HepG2 (cell line): ENCODE results near the gene GAS2L2. TPM values are rescaled to one million over a fixed set of nuclear protein-coding genes. Genes with fewer than 3 reads are reported as not detected.

Experiments
- ATAC-seq: fragments of 200-7000 bp; cut with Tn5 transposase; 3 replicates; pipeline ENCODE4 v1.9.1; 2020; ENCODE audit warnings: mild to moderate bottlenecking, moderate library complexity
- BruUV-seq: library from RNA; stranded (reverse); fragments of 400-500 nt; replicated peaks from 2 replicates; lab custom pipeline; 2021; lab: Mats Ljungman, UMichigan
- CTCF ChIA-PET: fragments of 300-600 bp; formaldehyde crosslinking; extraction: SDS; loops from one replicate; lab custom pipeline; 2021; ENCODE audit warnings: low total read pairs, inconsistent platforms, low intra/inter-chr PET ratio; lab: Yijun Ruan, JAX
- POLR2A ChIA-PET: fragments of 350-600 bp; sonication (Branson Sonifier 250); formaldehyde crosslinking; loops from one replicate; lab custom pipeline; 2020; ENCODE audit warnings: antibody characterized with exemption, inconsistent platforms; lab: Yijun Ruan, JAX
- DNase-seq: peaks from one replicate; pipeline ENCODE4 v3.0.0-alpha.2; 2015; ENCODE audit warnings: low spot score
- FAIRE-seq: peaks from 3 replicates; lab custom pipeline; 2011; peaks lifted over from hg19 to GRCh38; lab: Jason Lieb, UNC
- H2AFZ ChIP-seq: one replicate; pipeline ENCODE4 v1.6.1; 2011; ENCODE audit warnings: low read length, inconsistent platforms
- H3K27ac ChIP-seq: fragments of 300-600 bp; 3 replicates; pipeline ENCODE4 v1.8.0; 2011; ENCODE audit warnings: mixed run types, mild to moderate bottlenecking, mixed read lengths, low read length, inconsistent platforms; ENCODE audit not compliant: insufficient read depth; ENCODE audit errors: extremely low read length
- H3K27me3 ChIP-seq, 2 experiments: fragments of 200-600 bp in 1 of 2; 2 replicates in 1 of 2; 3 replicates in 1 of 2; pipeline versions ENCODE4 v1.6.0 to v1.8.0; 2011; ENCODE audit warnings: low read length in 2 of 2, mild to moderate bottlenecking in 2 of 2, moderate library complexity in 2 of 2, inconsistent platforms in 1 of 2; ENCODE audit not compliant: insufficient read depth in 2 of 2, control insufficient read depth in 1 of 2
- H3K36me3 ChIP-seq, 2 experiments: fragments of 200-600 bp in 1 of 2; replicated peaks in 1 of 2; 2 replicates in 1 of 2; 3 replicates in 1 of 2; pipeline versions ENCODE4 v1.5.1 to v1.8.0; 2011; ENCODE audit warnings: low read length in 2 of 2, inconsistent platforms in 1 of 2; ENCODE audit not compliant: insufficient read depth in 2 of 2, control insufficient read depth in 1 of 2
- H3K4me1 ChIP-seq: 2 replicates; pipeline ENCODE4 v1.5.1; 2012; ENCODE audit warnings: low read length, inconsistent platforms; ENCODE audit not compliant: insufficient read depth
- H3K4me2 ChIP-seq: 2 replicates; pipeline ENCODE4 v1.6.0; 2011; ENCODE audit warnings: low read depth, low read length, inconsistent platforms
- H3K4me3 ChIP-seq, 3 experiments: fragments of 200-600 bp in 1 of 3; sonication (generic), shearing (Covaris generic) in 1 of 3; replicated peaks in 1 of 3; 2 replicates each; pipeline ENCODE4 v1.5.1; 2011 to 2016; ENCODE audit warnings: low read length in 3 of 3, inconsistent platforms in 2 of 3, low read depth in 2 of 3, mild to moderate bottlenecking in 2 of 3, control low read depth in 1 of 3, mixed read lengths in 1 of 3; ENCODE audit not compliant: insufficient read depth in 1 of 3
- H3K79me2 ChIP-seq: one replicate; pipeline ENCODE4 v1.6.1; 2011; ENCODE audit warnings: low read length, inconsistent platforms; ENCODE audit not compliant: insufficient read depth
- H3K9ac ChIP-seq: 2 replicates; pipeline ENCODE4 v1.6.0; 2011; ENCODE audit warnings: mild to moderate bottlenecking, low read depth, low read length, inconsistent platforms; ENCODE audit not compliant: insufficient read depth
- H3K9me3 ChIP-seq: 2 replicates; pipeline ENCODE4 v1.5.1; 2012; ENCODE audit warnings: mild to moderate bottlenecking, low read length
- H4K20me1 ChIP-seq: 2 replicates; pipeline ENCODE4 v1.6.0; 2011; ENCODE audit warnings: inconsistent platforms, mild to moderate bottlenecking, low read length, moderate library complexity; ENCODE audit not compliant: insufficient read depth
- BHLHE40 ChIP-seq: IDR thresholded peaks from 2 replicates; pipeline ENCODE4 v1.6.1; 2011; ENCODE audit warnings: low read length, improper control_type of control experiment
- GABPA ChIP-seq, 2 experiments: IDR thresholded peaks; 2 replicates each; pipeline ENCODE4 v1.6.1; 2011 to 2016; ENCODE audit warnings: low read depth in 2 of 2, low read length in 1 of 2, missing biosample characterization in 1 of 2, missing genetic modification characterization in 1 of 2
- HNRNPK ChIP-seq: fragments of 200-400 bp; formaldehyde crosslinking; IDR thresholded peaks from 2 replicates; pipeline ENCODE4 v1.6.1; 2018; ENCODE audit warnings: low read length, low read depth, moderate library complexity, mild to moderate bottlenecking; ENCODE audit not compliant: poor library complexity, severe bottlenecking
- HOXA5 ChIP-seq: sonication (generic); formaldehyde crosslinking; IDR thresholded peaks from 2 replicates; pipeline ENCODE4 v1.4.0; 2020; ENCODE audit warnings: missing genetic modification reagents
- MAFK ChIP-seq, 2 experiments: IDR thresholded peaks in 1 of 2; conservative IDR thresholded peaks in 1 of 2; 2 replicates each; pipeline ENCODE4 v1.6.1; 2011; ENCODE audit warnings: improper control_type of control experiment in 2 of 2, low read length in 2 of 2
- NKX3-1 ChIP-seq: sonication (generic); formaldehyde crosslinking; IDR thresholded peaks from 2 replicates; pipeline ENCODE4 v1.5.0; 2020; ENCODE audit warnings: missing genetic modification reagents
- NR2C2 ChIP-seq: sonication (generic); formaldehyde crosslinking; IDR thresholded peaks from 2 replicates; pipeline ENCODE4 v1.4.0; 2020; ENCODE audit warnings: missing genetic modification reagents, mild to moderate bottlenecking, moderate library complexity, borderline replicate concordance
- POGK ChIP-seq: sonication (generic); formaldehyde crosslinking; conservative IDR thresholded peaks from 2 replicates; pipeline ENCODE4 v1.8.0; 2022; ENCODE audit warnings: mild to moderate bottlenecking, moderate library complexity, missing genetic modification reagents
- RBFOX2 ChIP-seq: fragments of 200-400 bp; formaldehyde crosslinking; IDR thresholded peaks from 2 replicates; pipeline ENCODE4 v1.6.1; 2017; ENCODE audit warnings: low read depth, mild to moderate bottlenecking, low read length
- RBM22 ChIP-seq: fragments of 200-400 bp; formaldehyde crosslinking; optimal IDR thresholded peaks from 2 replicates; pipeline ENCODE3; 2017; ENCODE audit warnings: mild to moderate bottlenecking, low read length, moderate library complexity
- SOX6 ChIP-seq, 2 experiments: fragments of 450-650 bp in 1 of 2; sonication (generic) in 1 of 2; formaldehyde crosslinking in 1 of 2; IDR thresholded peaks; 2 replicates each; pipeline versions ENCODE4 v1.4.0 to v1.6.1; 2017 to 2020; ENCODE audit warnings: antibody characterized with exemption in 1 of 2, mild to moderate bottlenecking in 1 of 2, missing genetic modification reagents in 1 of 2
- SPEN ChIP-seq: sonication (generic); formaldehyde crosslinking; IDR thresholded peaks from 2 replicates; pipeline ENCODE4 v1.5.1; 2020; ENCODE audit warnings: low read depth, mild to moderate bottlenecking, missing genetic modification reagents
- SRSF4 ChIP-seq: fragments of 200-400 bp; formaldehyde crosslinking; IDR thresholded peaks from one replicate; pipeline ENCODE4 v1.6.1; 2018; ENCODE audit warnings: mild to moderate bottlenecking, low read depth, low read length, moderate library complexity; ENCODE audit not compliant: poor library complexity, severe bottlenecking
- TEAD3 ChIP-seq: optimal IDR thresholded peaks from 2 replicates; pipeline ENCODE3; 2016; ENCODE audit warnings: borderline replicate concordance
- ZNF101 ChIP-seq: sonication (generic); formaldehyde crosslinking; IDR thresholded peaks from 2 replicates; pipeline ENCODE4 v1.4.0; 2020; ENCODE audit warnings: mild to moderate bottlenecking, low read depth, missing genetic modification reagents, borderline replicate concordance
- ZNF224 ChIP-seq: sonication (generic); formaldehyde crosslinking; IDR thresholded peaks from 2 replicates; pipeline ENCODE4 v1.5.0; 2020; ENCODE audit warnings: mild to moderate bottlenecking, missing genetic modification reagents
- ZNF264 ChIP-seq: sonication (generic); formaldehyde crosslinking; IDR thresholded peaks from 2 replicates; pipeline ENCODE4 v1.4.0; 2020; ENCODE audit warnings: missing genetic modification reagents
- in situ Hi-C: cut with HindIII; loops from 2 replicates; pipeline ENCODE4 v1.10.0; 2017; ENCODE audit warnings: low pct_unique_long_range_greater_than_20kb; ENCODE audit not compliant: extremely low pct_ligation_motif_present
- intact Hi-C: fragments of 100-400 bp; cut with micrococcal nuclease; formaldehyde crosslinking; loops from one replicate; pipeline ENCODE4 v1.10.0; 2022; ENCODE audit not compliant: unreplicated experiment
- polyA plus RNA-seq, 8 experiments: library from polyadenylated mRNA; depleted of rRNA in 3 of 8; stranded (reverse) in 7 of 8; unstranded in 1 of 8; fragments of >200 nt; fragmentation: Illumina TruSeq in 4 of 8; extraction: Trizol in 4 of 8; gene quantifications; 2 replicates each; pipeline versions ENCODE4 v1.2.1 to v1.2.3, GENCODE V29; 2011 to 2016; ENCODE audit warnings: low read depth in 4 of 8, missing spikeins in 1 of 8, mixed read lengths in 1 of 8; ENCODE audit not compliant: insufficient read depth in 1 of 8
- total RNA-seq, 5 experiments: library from RNA; depleted of rRNA; stranded (reverse); fragments of >200 nt; fragmentation: Illumina TruSeq; extraction: Trizol; gene quantifications; 2 replicates each; pipeline ENCODE4 v1.2.3, GENCODE V29; 2016; ENCODE audit warnings: low read depth in 1 of 5

Gene GAS2L2
- total and polyA plus RNA-seq, 2 of the 13 experiments (the other 11 are each of a cell fraction or from before 2014, with no cell fraction given) = not detected

GRCh38 chr17:35716173-35716572 lies 36.9 kb downstream of the GAS2L2 start (continued):
- no peak for TF ChIP-seq BHLHE40

- intact Hi-C loops = no loop called here
- CTCF ChIA-PET = no interaction called here
- DNase-seq (no peak), ATAC-seq (no peak), FAIRE-seq (no peak)
- no peak for TF ChIP-seq SRSF4
- TF ChIP-seq HOXA5 (CRISPR knock-in tag) = no peak
- no peak for TF ChIP-seq RBFOX2
- no peak for TF ChIP-seq NKX3-1 (CRISPR knock-in tag)
- no peak for TF ChIP-seq POGK
- no peak for TF ChIP-seq ZNF264 (CRISPR knock-in tag)
- no peak for TF ChIP-seq SOX6 (IDR thresholded peaks at IDR 0.05)
- TF ChIP-seq SOX6 (CRISPR knock-in tag; IDR thresholded peaks at IDR 0.05) = no peak
- no peak for TF ChIP-seq ZNF224 (CRISPR knock-in tag)
- TF ChIP-seq HNRNPK = no peak
- TF ChIP-seq RBM22 = no peak
- no peak for TF ChIP-seq NR2C2
- no peak for TF ChIP-seq SPEN
- TF ChIP-seq TEAD3 (CRISPR knock-in tag) = no peak
- TF ChIP-seq GABPA (IDR thresholded peaks at IDR 0.05; ENCODE audit: low read depth, low read length) = no peak
- no peak for TF ChIP-seq GABPA (CRISPR knock-in tag; IDR thresholded peaks at IDR 0.05; ENCODE audit: low read depth)
- no peak for TF ChIP-seq ZNF101
- TF ChIP-seq MAFK (conservative IDR thresholded peaks at IDR 0.05 in 1 of 2, IDR thresholded peaks at IDR 0.05 in 1 of 2; ENCODE audit: low read length in 2 of 2) = no peak
- H3K36me3 ChIP-seq = peaks cover 8 to 35% of the 10 kb centered on the region in 2 experiments; a peak in 4 of 5 replicates
- H2AFZ ChIP-seq = no peak overlapping the region
- H3K4me2 ChIP-seq = no peak overlapping the region
- H3K9me3 ChIP-seq = no peaks in the 10 kb centered on the region
- H3K4me3 ChIP-seq = no peak overlapping the region
- H3K79me2 ChIP-seq = no peaks in the 10 kb centered on the region
- no peaks in the 10 kb centered on the region for H3K27me3 ChIP-seq
- H4K20me1 ChIP-seq = no peaks in the 10 kb centered on the region
- POLR2A ChIA-PET = no interaction called here
- in situ Hi-C loops = loop anchor here (25.0 kb wide), 1 partner anchor 97 kb away; the partner anchor contains the start of gene TAF15
- H3K9ac ChIP-seq = no peak overlapping the region
- no peak overlapping the region for H3K27ac ChIP-seq
- H3K4me1 ChIP-seq = peaks cover 16% of the 10 kb centered on the region
- BruUV-seq = no TSS peak
These were observed 37.6 kb downstream of the GAS2L2 start for GRCh38 chr17:35715416-35715815.
